Measurements from ENCODE around the gene SCARF1.

SCARF1 gene

DNA sequence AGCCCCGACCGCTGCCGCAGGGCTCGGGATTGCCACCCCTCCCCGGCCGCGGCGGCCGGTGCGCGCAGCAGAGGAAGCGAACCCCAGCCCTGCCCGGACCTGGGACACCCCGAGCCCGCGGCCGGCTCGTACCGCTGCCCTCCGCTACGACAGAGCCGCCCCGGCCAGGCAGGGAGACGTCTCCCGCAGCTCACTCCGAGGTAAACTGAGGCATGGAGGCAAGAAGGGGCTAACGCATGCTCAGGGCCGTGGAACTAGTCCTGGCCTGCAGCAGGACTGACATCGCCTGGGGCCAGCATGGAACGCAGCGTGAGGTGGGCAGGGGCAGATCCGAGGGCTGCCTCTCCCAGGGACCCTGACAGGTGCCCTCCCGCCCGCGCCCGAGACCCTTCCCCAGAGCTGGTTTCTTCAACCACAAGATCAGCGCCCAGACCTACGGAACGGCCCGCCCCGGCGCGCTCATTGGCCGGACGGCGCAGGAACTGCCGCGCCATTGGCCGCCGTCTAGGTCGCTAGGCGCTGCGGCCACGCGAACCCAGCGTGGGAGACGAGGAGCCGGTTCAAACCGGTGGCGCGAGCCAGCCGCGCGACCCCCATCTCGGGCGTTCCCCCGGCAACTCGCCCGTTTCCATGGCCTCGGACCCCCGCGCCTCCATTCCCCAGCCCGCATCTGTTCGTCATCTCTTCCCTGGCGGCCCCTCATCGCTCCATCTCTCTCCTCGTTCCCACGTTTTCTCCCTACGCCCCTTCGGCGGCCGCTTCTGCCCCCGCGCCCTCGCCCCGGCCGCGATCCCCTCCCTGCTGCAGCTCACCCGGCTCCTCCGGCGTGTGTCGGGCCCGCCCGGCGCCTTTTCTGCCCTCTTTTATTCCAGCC lies 17.3 kb downstream of the SCARF1 start, which contains the start of gene SLC43A2:
TSS of gene SLC43A2 (minus strand) at position 853 of the 874 bp plus-strand sequence. CDS start 960 bp downstream, outside the sequence.
- DNase-seq = peak; percentile 80

DNA sequence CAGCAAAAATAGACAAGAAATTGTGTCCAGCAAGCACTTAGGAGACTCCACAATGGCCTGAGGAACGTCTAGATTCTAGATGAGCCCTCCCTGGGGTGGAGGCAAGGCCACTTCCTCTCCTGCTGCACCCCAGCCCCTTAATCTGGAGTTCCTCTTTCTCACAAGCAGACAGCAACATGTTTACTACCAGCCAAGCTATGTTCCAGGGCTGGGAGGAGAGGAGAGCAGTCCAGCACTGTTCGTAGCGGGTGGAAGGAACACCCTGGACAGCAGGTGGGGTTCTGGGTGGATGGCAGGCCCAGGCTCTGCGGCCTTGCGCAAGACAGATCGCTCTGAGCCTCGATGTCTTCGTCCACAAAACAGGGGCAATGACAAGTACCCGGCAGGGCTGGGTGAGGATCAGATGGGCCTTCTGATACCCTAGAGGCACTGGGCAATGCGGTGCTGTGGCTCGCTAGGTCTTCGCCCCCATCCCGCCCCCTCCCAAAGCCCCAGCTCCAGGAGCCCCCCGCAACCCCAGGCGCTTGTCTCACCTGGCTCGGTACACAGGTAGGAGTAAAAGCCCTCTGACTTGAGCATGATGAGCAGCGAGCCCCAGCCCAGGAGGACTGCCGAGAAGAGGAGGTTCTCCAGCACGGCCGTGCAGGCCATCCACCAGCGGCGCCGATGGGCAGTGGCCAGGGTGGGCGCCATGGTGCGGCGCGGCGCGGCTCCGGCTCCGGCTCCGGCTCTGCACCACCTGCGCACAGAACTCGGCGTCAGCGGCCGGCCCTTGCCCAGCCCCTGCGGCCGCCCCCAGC lies 18.1 kb downstream of the SCARF1 start:
- DNase-seq = no peak

DNA sequence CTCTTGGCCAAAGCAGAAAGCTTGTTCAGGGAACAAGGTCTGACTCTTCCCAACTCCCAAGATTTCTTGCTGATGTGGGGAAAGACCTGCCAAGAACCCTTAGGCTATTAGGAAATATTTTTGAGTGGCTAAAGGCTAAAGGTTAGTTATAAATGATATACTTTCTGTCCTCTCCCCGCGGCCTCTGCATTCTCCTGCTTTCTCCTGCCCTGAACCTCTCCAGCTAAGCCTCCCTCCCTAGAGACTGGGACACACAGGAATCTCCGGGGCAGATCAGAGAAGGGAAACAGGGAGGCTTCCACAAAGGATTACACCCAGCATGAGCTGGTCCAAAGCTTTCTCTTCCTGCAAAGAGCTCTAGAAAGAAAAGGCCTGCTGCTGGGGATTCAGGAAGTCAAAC lies 19.2 kb downstream of the SCARF1 start:
- DNase-seq = no peak

DNA sequence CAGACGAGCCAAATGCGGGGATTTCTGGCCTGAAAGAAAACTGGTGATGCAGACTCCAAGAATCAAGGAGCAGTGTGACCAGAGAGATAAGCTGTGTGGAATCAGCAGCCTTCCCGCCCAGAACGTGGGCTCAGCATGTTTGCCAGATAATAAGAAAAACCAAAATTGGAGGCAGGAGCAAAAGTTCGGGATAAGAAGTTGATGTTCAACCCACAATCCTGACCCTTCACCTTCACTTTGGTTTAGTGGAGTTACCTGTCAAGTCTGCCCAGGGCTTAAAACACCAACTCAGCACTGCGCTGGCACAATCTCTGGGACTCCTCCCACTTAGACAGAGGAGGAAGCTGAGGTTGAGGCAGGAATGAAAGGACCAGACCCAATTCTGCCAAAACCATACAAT lies 20.0 kb downstream of the SCARF1 start:
- no peak for DNase-seq

DNA sequence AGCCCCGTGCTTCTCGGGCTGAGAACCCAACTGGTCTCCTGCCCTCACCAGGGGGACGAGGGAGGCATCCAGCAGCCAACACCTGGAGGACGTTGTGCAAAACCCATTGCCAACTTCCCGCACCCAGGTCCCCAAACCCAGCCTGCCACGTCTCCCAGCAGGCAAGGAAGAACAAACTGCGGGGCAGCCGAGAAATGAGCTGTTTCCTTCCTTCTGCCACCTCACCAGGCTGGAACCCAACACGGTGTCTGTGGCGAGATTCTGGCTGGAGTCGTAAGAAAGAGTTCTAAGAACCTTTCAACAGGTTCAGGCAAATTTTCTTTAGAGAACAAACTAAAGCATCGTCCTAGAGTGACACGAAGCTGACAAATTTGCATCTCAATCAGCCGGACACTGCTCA lies 20.5 kb downstream of the SCARF1 start:
- DNase-seq = no peak

DNA sequence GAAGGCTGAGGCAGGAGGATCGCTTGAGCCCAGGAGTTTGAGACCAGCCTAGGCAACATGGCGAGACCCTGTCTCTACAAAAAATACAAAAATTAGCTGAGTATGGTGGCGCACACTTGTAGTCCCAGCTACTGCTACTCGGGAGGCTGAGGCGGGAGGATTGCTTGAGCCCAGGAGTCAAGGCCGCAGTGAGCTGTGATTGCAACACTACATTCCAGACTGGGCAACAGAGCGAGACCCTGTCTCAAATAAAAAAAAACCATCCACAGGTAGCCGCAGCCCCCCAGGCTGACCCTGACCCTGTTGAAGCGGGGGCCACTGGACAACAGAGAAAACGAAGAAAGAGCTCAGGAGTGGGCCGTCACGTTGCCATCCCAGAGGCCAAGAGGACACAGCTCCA lies 20.9 kb downstream of the SCARF1 start:
- DNase-seq = no peak

DNA sequence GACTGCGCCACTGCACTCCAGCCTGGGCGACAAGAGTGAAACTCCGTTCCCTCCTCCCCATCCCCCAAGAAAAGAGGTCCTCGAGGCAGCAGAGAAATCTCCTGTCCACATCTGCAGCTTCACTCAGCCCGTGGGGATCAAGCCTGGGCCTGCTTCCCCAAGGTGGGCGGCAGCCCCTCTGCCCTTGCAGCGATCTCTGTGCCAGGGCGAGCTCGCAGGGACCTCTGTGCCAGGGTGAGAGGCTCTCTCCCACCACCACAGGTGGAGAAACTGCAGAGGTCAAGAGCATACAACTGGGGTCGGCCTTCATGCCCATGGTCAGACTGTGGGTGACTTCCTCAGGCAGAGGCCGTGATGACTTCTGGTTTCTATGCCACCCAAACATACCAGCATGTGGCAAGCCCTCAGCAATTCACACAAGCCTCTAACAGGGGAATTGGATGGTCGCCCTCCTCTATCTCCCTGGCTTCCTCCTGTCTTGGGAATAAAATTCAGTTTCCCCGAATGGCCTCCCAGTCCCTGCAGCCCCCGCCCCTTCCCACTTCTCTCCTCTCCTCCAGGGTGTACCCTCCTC lies 22.4 kb downstream of the SCARF1 start:
- no peak for DNase-seq

DNA sequence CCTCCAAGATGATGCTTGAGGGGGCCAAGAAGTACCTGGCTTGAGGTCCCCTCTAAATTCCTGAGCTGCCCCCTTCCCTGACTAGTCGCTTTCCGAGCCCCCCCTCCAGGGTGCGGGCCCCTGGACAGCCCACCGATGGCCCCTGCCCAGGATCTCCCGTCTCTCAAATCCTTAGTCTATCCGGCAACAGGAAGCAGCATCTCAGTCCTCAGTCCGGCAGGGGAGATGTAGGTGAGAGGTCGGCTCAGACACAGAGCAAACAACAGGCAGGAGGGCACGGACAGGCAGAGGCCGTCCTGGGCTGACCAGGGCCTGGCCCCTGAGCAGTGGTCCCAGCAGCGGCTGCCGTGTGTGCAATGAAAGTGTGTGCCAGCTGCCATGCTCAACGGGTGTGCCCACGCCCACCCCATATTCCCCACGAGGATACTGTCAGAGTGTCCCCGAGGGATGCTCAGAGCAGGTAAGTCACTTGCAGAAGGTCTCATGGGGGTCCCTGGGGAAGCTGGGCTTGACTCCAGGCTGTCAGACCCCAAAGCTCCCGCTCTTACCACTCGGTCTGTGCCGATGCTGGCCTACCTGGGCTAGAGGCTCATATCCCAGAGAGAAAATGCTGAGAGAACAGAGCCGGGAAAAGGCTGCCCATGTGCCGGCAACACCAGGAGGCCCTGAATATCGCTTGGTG lies 24.1 kb downstream of the SCARF1 start:
- no peak for DNase-seq

DNA sequence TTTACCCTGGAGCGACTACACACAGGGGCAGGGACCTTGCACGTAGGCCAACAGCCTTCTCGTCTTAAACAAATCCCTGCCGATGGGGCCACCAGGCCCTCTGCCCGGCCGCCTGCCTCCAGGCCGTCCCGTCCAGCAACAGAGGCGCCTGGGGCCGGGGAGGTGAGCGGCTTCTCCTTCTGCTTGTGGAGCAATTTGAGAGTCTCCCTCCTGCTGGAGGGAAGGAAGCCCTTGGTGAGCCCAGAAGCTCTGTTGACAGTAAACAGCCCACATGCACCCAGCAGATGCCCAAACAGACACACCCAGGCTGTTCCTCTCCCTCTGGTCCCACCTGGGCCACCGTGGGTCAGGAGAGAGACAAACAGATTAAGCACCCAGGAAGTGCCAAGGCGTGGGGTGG lies 25.0 kb downstream of the SCARF1 start:
- peak; percentile 3 for DNase-seq

DNA sequence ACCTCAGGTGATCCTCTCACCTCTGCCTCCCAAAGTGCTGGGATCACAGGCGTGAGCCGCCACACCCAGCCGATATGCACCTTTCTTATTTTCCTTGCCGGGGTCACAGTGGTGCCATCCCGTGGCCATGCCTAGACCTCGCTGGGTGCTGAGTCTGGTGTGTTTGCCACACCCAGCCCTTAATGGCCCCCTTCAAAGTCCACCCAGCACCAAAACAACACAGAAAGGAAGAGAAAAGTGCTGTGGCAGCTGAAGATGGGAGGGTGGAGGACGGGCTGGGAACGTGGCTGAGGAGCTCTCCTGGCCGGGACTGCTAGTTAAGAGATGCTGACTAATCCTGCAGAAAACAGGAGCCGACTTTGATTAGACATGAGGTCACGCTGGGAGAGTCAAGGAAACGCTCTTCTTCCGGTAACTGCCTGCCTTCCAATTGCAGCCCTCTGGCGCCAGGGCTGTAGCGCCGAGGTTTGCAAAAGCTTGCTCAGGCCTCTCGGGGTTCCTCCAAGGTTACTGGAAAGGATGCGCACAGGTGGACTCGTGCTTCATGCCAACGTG lies 27.8 kb downstream of the SCARF1 start:
- no peak for DNase-seq

DNA sequence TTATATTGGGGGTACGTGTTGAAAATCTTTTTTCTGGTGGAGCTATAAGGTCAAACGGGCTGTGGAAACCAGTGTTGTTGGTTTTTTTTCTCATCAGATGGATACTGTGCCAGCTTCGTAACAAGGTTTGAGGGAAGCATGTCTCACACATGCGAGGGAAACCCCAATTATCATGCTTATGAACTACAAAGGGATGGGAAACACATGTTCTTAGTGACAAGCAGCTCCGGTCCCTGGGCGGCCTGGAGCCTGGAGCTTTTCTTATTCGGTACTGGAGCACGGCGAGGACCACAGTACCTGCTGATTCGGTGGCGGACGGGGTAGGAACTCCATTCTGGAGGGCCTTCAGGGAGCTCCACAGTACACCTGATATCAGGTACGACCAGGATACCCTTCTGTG lies 29.4 kb downstream of the SCARF1 start:
- no peak for DNase-seq

DNA sequence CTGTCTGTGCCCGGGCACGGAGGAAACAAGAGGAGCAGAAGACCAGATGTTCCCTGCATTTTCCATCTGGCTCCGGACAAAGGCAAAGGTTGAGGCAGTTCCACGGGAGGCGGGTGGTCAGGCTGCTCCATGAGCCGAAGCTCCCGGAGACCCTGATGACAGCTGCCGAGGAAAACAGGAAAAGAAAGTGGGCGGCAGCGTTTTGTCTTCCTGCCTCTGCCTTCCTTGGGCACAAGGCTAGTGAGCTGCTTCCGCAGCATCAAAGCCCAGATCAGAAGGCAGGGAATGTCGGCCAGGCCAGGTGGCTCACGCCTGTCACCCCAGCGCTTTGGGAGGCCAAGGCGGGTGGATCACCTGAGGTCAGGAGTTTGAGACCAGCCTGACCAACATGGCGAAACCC lies 33.1 kb downstream of the SCARF1 start:
- no peak for DNase-seq

DNA sequence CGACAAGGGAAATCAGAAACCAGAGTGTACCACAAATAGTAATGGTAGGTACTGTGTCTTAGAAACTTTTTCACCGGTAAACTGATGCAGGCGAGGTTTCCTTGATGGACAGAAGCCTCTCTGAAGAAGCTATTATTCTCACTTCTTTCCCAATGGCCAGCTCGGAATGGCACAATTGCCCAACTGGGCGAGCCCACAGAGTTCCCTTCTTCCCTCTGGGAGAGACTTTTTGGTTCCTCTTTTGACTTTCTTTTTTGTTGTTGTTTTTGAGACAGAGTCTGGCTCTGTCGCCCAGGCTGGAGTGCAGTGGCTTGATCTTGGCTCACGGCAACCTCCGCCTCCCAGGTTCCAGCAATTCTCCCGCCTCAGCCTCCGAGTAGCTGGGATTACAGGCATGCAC lies 33.8 kb downstream of the SCARF1 start:
- no peak for DNase-seq

DNA sequence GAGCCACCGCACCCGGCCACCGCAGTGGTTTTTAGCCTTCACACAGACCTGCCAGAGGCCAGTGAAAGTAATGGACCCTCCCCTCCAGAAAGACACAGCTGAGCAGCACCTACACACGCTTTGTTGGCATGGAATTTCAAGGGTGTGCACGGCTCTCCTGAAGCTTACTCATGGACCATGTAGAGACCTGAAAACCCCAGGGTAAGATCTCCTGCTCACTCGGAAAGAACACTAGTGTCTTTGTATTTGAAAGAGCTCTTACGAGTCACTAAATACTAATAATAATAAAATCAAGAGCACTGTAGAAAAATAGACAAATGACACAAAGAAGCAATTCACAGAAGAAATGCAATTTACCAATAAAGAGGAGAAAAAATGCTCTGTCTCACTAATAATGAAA lies 36.9 kb downstream of the SCARF1 start:
- DNase-seq = no peak

DNA sequence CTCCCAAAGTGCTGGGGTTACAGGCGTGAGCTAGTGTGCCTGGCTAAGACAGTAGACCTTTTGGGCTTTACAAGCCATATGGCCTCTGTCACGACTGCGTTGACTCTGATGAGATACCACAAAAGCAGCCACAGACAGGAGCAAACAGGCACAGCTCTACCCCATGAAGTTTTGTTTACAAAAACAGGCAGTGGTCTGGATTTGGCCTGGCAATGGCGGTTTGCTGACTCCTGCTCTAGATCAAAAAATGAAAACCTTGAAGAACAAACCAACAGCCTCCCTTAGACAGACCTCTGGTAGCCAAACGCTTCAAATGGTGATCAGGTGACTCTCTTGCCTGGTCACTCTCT lies 37.6 kb downstream of the SCARF1 start:
- DNase-seq = no peak

DNA sequence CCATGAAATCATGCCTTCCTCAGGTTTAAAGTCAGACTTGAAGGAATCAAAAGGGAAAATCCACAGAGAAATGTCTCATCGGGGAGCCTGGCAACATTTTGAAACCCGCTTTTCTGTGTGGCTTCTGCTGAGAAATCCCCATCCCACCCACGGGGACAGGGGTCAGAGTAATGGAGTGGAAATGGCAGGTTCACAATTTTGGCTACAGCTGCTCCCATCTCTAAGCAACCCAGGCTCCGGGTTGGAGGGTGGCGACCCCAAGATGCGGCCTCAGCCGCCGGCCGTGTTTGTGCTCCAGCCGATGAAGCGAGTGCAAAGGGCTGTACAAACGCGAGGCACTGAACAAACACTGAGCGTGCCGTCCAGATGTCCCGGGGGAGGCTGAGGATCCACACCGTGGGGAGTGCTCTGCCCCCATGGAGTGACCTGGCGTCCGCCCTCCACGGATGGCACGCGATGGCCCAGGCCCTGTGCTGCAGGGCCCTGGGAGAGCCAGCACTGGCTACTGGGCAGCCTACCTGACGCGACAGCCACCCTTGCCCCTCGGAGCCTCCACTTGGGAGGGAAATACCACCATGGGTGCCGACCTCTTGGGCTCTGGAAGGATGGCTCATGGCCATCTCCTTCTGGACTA lies 39.1 kb downstream of the SCARF1 start:
- DNase-seq = no peak

DNA sequence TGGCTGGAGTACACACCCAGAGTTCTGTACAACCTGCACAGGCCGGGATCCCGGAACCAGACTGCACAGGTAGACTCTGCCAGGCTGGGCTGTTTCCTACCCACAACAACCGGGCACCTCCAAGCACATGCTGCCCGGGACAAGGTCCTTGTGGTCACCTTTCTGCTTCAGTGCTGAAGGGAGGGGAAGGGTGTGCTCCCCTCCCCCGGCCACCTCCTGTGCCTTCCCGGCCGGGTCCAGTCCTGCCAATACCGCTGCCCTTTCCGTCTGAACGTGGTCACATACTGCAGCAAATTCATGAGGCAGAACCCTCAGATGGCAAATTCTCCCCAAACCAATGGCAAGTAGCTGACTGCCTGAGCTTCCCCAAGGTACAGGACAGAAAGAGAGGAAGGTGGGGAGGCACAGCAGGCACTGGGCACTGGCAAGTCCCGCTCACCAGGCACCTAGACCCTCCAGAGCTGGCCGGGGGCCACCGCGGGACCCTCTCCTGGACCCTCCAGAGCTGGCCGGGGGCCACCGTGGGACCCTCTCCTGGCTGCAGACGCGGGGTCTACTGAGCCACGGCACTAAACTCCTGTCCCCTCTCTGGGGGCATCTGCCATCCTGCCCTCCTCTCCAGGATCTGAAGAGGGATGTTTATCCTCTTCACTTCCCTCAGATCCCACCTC lies 39.7 kb downstream of the SCARF1 start:
- no peak for DNase-seq

DNA sequence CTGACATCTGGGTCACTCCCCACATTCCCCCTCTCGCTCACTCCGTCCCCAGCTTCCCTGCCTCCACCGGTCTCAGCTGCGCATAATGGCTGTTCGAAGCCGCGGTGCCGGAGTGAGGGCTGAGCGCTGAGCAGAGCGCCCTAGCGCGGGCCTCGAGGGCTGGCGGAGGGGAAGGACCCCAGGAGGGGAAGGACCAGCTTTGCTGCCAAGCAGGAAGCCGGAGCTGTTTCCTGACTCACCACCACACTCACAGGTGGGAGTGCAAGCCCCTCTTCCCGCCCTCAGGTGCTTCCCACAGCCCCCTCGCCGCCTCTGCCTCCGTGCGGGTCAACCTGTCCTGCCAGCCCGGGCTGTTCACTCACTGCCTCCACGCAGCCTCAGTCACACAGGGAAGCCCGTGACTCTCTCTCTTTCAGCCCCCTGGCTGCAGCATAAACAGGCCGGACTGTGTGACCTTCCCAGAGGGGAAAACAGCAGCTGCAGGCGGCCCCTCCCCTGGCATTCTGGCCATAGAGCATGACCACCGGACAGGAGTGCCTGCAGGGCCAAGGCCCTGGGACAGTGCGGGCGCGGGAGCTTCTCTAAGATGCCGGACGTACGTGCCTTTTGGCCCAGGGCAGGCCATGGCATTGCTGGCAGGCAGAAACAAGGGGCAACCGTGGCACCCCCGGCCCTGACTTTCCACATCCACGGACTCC lies 40.6 kb downstream of the SCARF1 start:
- no peak for DNase-seq

DNA sequence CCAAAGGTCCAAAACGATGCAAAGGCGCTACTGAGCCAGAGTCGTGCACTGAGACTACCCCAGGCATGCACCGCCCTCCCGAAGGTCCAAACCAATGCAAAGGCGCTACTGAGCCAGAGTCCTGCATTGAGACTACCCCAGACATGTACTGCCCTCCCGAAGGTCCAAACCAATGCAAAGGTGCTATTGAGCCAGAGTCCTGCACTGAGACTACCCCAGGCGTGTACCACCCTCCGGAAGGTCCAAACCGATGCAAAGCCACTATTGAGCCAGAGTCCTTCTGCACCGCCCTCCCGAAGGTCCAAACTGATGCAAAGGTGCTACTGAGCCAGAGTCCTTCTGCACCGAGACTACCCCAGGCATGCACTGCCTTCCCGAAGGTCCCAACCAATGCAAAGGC lies 44.0 kb downstream of the SCARF1 start:
- DNase-seq = no peak

DNA sequence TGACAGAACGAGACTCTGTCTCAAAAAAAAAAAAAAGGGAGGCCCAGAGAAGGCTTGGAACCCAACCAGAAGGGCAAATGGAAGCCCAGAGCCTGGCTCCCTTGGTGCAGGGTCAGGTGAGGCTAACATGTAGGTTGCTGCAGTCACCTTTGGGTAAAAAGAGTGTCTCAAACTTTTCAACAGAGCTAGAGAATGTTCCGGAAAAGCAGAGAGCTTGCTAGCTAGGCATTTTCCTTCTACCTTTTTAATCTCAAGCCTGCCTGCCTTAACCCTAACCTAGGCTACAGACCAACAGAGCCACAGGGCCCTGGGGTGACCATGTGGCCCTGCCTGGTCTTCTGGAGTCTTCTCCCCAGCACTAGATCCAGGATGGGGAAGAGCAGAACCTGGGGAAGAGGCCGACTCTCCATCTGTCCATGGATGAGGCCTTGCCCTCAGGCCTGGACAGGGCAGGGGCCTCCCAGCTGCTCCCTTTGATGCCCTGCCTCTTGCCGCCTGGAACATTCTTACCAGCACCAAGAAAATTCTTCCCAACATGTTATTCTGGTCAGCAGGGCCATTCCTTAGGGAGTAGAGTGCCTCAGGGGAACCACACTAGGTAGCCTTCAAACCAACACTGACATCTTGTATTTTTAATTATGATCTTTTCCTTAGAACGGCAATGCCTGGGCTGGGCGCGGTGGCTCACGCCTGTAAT lies 47.0 kb downstream of the SCARF1 start:
- DNase-seq = no peak

All from COR-L47 (cell line).